COR-L47 (cell line): ENCODE measurements around the gene FYB1.
"Not testable (repeated sequence)": the region's sequence is repeated elsewhere in the genome, so short reads cannot be mapped to it uniquely, and the experiment has no call there.

Experiments used
- DNase-seq: peaks from one replicate; lab custom pipeline; 2025; lab: John Stamatoyannopoulos, UW

The FYB1 gene

DNA sequence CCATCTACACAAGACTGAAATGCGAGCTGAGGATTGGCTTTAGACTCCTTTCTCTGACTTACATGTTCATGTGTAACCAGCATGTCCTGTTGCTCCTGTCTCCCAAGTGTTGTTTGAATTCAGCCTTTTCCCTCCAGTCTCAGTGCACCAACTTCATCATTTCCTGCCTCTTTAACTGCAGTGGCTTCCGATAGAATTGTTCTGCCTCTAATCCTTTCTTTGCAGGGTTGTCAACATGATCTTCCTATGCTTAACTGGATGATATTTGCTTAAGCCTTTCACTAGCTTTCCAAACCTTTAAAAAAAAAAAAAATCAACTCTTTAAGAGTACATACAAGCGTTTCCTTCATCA lies 6.7 kb upstream of the FYB1 start:
- no peak for DNase-seq

DNA sequence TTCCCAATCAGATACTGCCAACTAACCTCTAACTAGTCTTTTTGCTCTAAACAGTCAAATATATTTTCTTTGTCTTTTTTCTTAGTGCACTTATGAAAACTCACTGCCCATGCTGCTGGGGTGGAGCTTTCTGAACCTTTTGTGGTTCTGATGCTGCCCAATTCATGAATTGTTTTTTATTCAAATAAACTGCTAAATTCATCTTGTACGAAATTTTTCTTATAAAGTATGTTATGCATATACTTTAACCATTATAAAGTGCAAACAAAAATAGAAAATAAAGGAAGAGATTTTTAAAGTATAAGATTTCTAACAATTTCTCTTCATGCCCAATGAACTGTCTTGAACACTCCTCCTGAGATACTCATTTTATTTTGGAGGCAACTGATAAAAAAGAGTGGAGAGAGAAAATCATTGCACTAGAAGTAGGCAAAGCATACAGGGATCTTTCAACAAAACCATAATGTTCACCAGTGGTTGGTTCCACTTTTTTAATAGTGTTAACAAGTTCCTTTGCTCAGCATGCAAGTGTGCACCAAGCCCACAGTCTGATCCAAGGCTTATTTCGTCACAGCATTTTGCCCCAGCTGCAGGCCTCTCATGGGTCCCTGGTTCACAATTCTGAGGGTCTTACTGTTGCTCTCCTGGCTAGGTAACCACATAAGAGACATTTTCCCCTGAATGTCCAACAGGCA lies 6.2 kb upstream of the FYB1 start:
- no peak for DNase-seq

DNA sequence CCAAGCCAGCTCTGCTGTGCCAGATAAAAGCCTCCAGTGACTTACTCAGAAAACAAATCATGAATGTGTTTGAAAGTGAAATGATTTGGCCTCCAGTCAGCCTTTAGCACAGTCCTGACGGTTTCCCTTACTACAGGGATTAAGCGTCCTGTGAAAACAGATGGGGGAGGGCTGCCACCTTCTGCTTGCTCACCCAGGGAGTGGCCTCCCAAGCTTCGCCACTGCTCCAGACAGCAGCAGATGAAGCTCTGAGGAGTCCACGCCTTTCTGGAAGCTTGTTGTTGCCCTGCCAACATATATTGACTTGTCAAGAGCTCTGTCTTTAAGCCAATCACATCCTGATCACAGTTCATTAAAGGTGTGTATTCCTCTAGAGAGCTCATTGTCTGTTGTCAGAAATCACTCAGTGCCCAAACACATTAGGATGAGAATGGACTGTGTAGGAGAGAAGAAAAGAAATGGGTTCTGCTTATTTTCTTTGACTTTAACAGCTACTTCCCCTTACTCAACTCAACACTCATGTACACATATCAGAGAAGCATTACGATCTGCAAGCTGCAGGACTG lies 4.9 kb upstream of the FYB1 start:
- DNase-seq = no peak

- no peak for DNase-seq
These were observed 4.3 kb upstream of the FYB1 start for GRCh38 chr5:39223565-39224156.

- not testable (repeated sequence) for DNase-seq
These were observed 2.3 kb upstream of the FYB1 start for GRCh38 chr5:39221671-39222070.

DNA sequence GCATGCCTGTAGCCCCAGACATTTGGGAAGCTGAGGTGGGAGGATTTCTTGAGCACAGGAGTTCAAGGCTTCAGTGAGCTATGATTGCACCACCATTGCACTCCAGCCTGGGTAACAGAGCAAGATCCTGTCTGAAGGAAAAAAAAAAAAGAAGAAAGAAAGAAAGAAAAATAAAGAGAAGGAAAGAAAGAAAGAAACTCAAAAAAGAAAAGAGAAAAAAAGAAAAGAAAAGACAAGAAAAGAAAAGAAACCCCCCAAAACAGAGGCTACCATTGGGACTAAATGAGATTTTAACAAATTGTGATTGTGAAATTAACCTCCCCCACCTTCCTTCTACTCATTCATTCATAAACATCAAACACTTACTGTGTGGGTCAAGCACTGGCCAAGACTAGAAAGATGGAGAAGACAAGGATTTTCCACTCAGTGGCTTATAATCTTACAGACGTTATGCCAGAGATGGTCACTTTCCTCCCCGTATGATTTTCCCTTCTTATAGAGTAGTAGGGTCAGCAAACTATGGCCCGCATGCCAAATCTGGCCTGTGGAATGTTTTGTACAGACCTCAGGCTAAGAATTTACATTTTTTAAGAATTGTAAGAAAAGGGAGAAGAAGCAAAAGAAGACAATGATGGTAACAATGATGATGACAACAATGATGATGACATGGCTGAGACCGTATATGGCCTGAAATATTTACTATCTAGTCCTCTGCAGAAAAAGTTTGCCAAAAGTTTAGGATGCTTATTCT lies 1.1 kb upstream of the FYB1 start:
- no peak for DNase-seq

GRCh38 chr5:39218482-39219402 lies 621 bp downstream of the FYB1 start:
- no peak for DNase-seq

DNA sequence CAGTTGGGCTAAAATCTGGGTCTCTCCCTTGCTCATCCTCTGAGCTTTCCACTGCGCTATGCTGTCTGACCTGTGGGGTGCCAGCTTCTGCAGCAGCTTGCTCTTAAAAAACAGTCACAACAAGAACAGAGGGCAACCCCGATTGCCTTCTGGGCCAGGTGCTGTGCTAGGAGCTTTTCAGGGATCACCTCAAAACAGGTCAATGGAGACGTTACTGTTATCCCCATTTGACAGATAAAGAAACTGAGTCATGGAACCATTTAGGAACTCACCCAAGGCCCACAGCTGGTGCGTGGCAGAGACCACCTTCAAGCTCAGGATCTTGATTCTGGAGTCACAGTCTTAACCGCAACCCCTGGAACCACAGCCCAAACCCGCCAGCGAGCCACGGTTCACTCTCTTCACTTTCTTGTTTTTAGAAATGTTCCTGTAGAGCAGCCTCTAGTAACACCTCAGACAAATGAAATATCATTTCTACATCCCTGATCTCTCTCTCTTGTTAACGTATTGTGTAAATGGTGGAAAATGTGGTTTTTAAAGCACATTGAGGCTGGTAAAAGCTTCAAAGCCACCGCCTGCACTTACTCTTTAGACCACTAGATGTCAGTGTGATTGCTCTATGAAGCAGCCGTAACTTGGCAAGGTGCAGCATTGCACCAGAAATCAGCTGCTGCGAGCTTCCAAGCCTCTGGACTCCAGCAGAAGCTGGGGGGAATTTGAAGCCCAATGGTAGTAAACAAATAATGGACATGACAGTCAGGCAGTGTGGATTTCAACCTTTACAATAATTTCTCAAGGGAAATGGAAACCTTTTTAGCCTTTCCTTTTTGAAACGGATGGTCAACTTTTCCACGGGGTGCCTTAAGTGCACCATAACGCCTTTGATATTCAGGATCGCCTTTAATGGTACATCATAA lies 1.7 kb downstream of the FYB1 start:
- peak; percentile 17 for DNase-seq

DNA sequence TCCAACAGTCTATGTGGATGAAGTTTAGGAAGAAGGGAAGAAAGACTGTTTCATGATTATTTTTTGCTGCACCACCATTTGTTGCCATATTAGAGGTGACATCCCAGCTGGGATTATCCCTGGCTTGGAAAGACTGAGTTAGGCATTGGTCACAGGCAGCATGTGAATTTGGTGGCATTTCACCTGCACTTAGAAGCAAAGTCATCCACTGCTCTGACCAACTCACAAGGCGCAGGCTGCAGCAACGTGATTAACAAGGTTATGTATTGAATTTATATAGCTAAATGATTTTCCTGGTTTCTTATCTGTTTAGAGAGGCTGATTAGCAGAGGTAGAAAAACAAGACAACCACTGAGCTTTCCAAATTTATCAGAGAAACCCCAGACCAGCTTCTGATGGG lies 2.7 kb downstream of the FYB1 start:
- DNase-seq = no peak

- no peak for DNase-seq
These were observed 3.5 kb downstream of the FYB1 start for GRCh38 chr5:39215857-39216256.

DNA sequence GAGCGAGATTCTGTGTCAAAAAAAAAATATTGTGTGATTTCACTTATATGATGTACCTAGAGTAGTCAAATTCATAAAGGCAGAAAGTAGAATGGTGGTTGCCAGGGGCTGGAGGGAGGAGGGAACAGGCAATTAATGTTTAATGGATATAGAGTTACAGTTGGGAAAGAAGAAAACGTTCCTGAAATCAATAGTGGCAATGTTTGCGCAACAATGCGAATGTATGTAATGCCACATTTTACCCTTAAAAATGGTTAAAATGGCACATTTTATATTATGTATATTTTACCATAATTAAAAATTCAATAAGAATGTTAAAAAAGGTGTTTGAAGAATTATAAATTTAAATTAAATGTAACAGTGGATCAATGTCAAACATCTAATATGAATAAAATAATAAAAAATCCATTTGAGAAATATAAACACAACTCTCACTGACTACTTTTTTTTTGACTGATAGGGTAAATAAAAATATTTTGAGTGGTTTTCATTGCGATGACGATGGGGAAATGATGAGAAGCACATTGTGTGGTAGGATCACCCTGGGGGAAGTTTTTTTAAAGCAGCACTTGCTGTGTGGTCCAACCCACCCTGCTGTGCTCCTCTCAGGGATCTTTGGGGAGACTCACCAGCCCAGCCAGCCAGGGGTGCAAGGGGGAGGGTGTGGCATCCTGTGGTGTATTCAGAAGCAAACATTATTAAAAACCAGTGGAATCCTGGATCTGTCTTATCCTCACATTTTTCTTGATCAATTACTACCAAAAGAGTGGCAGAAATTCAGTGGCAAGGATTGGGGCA lies 4.3 kb downstream of the FYB1 start:
- no peak for DNase-seq

DNA sequence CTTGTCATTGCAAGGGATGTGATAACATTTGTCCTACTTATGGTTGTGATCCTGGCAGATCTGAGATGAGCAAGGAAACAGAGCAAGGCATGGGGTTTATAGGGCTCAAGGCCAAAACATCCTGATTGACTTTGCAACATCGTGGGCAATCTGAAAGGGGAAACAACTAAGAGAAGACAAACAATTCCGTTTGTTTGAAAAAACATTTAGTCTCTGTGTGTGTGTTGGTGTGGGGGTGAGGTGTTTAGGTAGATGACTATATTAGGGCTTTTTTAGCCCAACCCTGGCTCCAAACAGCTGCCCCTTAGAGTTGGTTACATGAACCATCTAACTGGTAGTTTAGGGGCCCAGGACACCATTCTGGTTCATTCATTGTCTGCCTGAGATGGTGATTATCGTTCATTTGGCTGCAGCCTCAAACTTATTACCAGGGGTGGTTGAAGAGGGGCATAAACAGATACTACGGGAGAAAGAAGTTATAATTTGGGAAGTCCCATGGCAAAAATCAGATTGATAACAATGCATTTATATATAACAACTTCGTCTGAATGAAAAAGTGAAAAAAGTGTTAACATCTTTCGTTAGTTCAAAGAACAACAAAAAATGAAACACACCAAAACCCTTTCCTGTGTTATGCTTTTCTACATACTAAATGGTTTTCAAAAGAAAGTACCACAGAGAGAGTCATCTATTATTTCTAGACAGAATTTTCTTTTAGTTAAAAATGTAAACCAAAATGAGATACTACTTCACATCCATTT lies 5.7 kb downstream of the FYB1 start:
- DNase-seq = no peak

DNA sequence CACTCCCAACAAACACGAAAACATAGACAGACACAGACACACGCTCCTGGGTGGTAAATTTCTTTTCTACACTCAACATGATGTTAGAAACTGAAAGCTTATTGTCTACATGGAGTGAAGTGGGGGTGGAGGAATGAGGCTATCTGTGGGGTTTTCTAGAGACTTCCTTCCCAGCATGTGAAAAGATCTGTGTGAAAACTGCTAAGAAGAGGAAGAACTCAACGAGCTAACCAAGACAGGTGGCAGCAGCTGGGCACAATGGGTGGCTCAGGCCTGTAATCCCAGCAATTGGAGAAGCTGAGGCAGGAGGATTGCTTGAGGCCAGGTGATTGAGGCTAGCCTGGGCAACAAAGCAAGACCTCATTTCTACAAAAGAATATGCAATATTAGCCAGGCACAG lies 7.6 kb downstream of the FYB1 start:
- no peak for DNase-seq

DNA sequence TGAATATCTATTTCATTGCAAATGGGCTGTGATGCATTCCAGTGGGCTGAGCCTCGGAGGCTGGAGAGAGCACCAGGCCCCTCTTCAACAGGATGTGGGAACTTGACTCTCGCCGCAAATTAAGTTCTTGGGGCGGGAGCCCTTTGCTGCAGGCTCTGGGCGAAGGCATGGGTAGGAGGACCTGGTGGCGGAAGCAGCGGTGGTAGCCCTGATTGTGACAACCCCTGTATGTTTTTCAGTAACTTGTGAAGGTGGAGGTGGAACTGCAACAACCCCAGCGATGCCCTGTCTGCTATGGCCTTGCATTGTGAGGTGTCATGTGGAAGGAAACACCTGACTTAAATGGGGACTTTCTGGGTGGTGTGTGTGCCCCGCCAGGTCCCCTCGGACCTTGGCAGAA lies 9.4 kb downstream of the FYB1 start:
- DNase-seq = no peak

DNA sequence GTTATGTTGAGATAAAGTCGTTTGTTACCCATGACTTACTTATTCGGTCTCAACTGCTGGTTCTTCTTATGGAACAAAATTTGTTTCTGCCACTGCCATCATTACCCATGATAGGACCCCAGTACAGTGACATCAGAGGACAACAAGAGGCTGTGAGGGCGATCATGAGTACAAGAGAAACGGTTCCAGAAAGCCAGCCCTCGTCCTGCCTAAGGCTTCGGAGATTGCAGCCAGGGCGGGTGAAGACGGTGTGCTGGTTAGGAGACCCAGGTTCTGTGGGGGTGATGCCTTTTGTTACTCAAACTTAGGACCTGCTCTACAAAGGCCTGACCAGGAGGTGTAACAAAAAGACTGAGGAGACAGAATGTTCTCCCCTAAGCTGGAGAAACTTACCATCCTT lies 10.9 kb downstream of the FYB1 start:
- no peak for DNase-seq

DNA sequence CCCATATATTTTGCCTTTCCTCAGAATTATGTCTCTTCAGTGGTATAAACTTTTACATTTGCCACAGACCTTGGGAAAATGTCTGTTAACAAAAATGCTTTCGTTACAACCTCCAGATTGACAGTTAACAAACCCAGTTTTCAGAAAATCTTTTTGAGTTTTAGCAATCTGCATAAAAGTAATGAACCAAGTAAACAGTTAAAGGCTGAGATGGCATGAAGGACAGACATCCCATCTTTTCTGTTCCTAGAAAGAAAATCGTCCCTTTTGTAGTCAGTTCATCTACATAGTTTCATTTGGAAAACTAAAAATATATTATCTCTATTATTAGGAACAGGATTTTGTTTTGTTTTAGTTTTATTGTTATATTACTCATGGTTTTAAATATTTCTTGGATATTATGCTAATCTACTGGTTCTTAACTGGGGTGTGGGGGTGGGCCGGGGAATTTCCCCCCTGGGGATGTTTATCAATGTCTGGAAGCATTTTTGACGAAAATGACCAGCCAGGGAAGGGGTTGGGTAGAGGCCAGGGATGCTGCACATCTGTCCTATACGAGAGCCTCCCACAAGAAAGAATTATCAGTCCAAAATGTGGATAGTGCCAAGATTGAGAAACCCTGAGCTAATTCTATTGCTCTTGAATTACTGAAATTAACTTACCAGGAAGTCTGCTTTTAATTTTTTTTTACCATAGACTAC lies 11.9 kb downstream of the FYB1 start:
- DNase-seq = no peak

DNA sequence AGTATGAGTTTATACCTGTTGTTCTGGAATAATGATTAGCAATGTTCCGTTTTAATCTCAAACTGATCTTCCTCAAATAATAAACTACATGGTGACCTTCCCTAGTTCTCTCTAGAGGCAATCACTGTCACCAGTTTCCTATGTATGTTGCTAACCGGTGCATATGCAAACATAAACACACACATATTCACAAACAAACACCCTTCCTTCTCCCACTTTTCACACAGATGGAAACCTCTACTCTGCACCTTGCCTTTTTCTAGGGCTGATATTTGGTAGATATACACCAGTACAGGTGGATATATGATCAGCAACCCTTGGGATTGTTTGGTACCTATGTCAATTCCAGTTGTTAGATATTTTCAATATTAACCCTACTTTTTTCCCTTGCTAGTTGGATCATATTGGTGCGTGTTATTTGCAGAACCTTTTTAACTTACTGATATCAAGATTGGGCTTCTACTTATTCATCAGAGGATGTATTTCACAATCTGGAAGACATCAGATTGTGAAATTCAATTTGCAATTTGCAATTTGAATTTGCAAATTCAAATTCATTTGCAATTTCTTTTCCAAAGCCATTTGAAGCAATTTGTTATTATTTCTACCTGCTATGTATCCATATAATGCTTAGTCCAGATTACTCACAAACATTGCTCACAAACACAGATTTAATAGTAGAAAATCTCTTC lies 12.6 kb downstream of the FYB1 start:
- no peak for DNase-seq

GRCh38 chr5:39205550-39205949 lies 13.8 kb downstream of the FYB1 start:
- DNase-seq = no peak
